A673 (cell line): ENCODE data around the gene EXOC4.

Experiments used
- CTCF ChIP-seq: fragments of 300-800, 200-600 bp; sonication (generic); conservative IDR thresholded peaks from 2 replicates; pipeline ENCODE4 v1.5.1; 2017; ENCODE audit warnings: low read depth, mild to moderate bottlenecking, antibody characterized with exemption, low read length, moderate library complexity, mixed read lengths
- EZH2 ChIP-seq: fragments of 200-600 bp; sonication (generic); IDR thresholded peaks from 2 replicates; pipeline ENCODE4 v1.6.1; 2017; ENCODE audit warnings: borderline replicate concordance, low read depth, mild to moderate bottlenecking, mixed read lengths, antibody characterized with exemption, low read length; ENCODE audit not compliant: poor library complexity, severe bottlenecking

- no peak for TF ChIP-seq CTCF
- TF ChIP-seq EZH2, result no peak
Measured at GRCh38 chr7:134046594-134047128, 793.8 kb downstream of the EXOC4 start.
